Ascending aorta (tissue), 2 donors: ENCODE data around the gene SPON1. TPM values are rescaled to one million over a fixed set of nuclear protein-coding genes. Genes with fewer than 3 reads are reported as not detected.

Experiments
- DNase-seq, 2 donors: peaks; one replicate each; pipeline ENCODE4 v3.0.0-alpha.2; 2019; ENCODE audit warnings: low spot score in 2 of 2
- H3K27ac ChIP-seq, 2 donors: fragments of 200-600 bp; sonication (generic); one replicate each; pipeline ENCODE4 v1.5.1; 2016 to 2017; ENCODE audit warnings: mild to moderate bottlenecking in 1 of 2
- H3K27me3 ChIP-seq: fragments of 200-600 bp; sonication (generic); one replicate; pipeline ENCODE4 v1.5.1; 2017
- H3K36me3 ChIP-seq, 2 donors: fragments of 200-600 bp; sonication (generic); one replicate each; pipeline ENCODE4 v1.5.1; 2016
- H3K4me1 ChIP-seq, 2 donors: fragments of 200-600 bp; sonication (generic); one replicate each; pipeline ENCODE4 v1.5.1; 2016 to 2017; ENCODE audit warnings: mild to moderate bottlenecking in 1 of 2
- H3K4me3 ChIP-seq, 2 donors: fragments of 200-600 bp; sonication (generic); one replicate each; pipeline ENCODE4 v1.5.1; 2016 to 2017; ENCODE audit warnings: mild to moderate bottlenecking in 1 of 2
- H3K9me3 ChIP-seq, 2 donors: fragments of 200-600 bp; sonication (generic); one replicate each; pipeline ENCODE4 v1.5.1; 2016
- intact Hi-C: fragments of 100-400 bp; cut with DNase I; formaldehyde crosslinking; loops from one replicate; pipeline ENCODE4 v1.15.1; 2023
- total RNA-seq: library from RNA; depleted of rRNA; stranded (reverse); fragments of >200 nt; gene quantifications from one replicate; pipeline ENCODE4 v1.1.0, GENCODE V29; 2016
- TF ChIP-seq, protein P1 (sequence below), 3 experiments: fragments of 200-600 bp in 2 of 3; fragments of 450-650 bp in 1 of 3; sonication (generic) in 2 of 3; IDR thresholded peaks; one replicate each; pipeline ENCODE4 v1.5.1; 2016 to 2019; ENCODE audit warnings: antibody characterized with exemption in 3 of 3, mild to moderate bottlenecking in 1 of 3, moderate library complexity in 1 of 3

SPON1 gene
- total RNA-seq, 1 donor from 2014 or later, result 37.8 TPM

DNA sequence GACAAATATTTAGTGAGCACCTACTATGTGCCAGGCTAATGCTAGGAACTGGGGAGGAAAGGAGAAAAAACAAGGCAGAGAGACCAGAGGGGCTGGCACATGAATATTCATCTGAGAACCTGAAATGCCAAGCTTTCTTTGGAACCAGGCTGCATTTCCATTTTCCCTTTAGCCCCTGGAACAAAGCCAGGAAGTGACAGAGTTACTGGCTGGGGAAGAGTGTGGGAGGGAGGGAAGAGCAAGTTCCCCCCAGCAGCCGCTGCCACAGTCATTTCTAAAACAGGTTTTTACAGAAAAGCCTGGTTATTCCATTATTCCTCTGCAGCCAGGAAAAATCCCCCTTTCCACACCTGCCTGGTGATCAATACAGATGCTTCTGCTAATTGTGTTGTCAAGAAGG is 97.0 kb downstream of the SPON1 start:
- intact Hi-C loops, result no loop called here
- Histone ChIP-seq H3K4me3 (no peak overlapping the region), H3K27ac (no peak overlapping the region), H3K36me3 (no peaks in the 10 kb centered on the region), H3K27me3 (no peaks in the 10 kb centered on the region), H3K9me3 (no peaks in the 10 kb centered on the region), H3K4me1 (peaks cover 0 to 3% of the 10 kb centered on the region in 2 donors)
- no peak for DNase-seq
- TF ChIP-seq, protein P1, sequence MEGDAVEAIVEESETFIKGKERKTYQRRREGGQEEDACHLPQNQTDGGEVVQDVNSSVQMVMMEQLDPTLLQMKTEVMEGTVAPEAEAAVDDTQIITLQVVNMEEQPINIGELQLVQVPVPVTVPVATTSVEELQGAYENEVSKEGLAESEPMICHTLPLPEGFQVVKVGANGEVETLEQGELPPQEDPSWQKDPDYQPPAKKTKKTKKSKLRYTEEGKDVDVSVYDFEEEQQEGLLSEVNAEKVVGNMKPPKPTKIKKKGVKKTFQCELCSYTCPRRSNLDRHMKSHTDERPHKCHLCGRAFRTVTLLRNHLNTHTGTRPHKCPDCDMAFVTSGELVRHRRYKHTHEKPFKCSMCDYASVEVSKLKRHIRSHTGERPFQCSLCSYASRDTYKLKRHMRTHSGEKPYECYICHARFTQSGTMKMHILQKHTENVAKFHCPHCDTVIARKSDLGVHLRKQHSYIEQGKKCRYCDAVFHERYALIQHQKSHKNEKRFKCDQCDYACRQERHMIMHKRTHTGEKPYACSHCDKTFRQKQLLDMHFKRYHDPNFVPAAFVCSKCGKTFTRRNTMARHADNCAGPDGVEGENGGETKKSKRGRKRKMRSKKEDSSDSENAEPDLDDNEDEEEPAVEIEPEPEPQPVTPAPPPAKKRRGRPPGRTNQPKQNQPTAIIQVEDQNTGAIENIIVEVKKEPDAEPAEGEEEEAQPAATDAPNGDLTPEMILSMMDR (IDR thresholded peaks at IDR 0.05), result no peak

DNA sequence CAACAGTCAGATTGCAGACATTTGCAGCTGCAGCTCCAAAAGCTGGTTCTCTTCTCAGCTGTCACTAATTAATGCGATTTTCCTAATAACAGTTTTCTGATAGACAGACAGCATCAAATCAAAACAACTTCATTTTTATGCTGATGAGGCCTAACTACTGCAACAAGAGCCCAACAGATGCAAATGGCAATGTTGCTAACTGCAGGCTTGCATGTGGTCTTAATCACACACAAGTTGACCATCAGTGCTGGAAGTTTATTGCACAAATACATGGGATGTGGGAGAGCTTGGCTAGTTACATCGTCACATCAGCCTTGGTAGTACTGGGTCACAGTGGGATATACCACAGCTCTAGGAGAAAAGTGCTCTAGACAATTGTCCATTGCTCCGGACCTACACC is 99.2 kb downstream of the SPON1 start:
- H3K4me1 ChIP-seq, result peaks cover 0 to 3% of the 10 kb centered on the region in 2 donors
- TF ChIP-seq, protein P1 (IDR thresholded peaks at IDR 0.05), result no peak
- no peak overlapping the region for H3K27ac ChIP-seq
- H3K9me3 ChIP-seq, result no peaks in the 10 kb centered on the region
- intact Hi-C loops, result no loop called here
- H3K36me3 ChIP-seq, result no peaks in the 10 kb centered on the region
- no peak overlapping the region for H3K4me3 ChIP-seq
- no peaks in the 10 kb centered on the region for H3K27me3 ChIP-seq
- DNase-seq, result no peak

DNA sequence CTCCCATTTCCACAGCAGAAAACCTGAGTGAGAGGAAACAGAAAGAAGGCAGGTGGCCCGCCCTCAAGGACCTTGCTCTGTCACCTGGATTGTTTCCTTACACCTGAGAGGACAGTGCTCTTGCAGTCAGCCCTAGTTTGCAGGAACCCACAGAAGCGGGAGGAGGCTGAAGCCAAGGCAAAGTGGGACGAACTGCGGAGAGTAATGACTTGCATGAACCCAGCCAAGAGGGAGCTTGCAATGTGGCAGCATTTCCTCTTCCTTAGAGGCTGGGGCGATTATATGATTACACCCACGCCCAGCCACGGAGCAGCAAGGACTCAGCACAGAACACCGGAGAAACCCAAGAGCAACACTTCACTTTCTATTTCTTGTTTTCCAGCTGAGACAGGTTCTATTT is 102.6 kb downstream of the SPON1 start:
- intact Hi-C loops, result no loop called here
- TF ChIP-seq, protein P1 (IDR thresholded peaks at IDR 0.05), result no peak

DNA sequence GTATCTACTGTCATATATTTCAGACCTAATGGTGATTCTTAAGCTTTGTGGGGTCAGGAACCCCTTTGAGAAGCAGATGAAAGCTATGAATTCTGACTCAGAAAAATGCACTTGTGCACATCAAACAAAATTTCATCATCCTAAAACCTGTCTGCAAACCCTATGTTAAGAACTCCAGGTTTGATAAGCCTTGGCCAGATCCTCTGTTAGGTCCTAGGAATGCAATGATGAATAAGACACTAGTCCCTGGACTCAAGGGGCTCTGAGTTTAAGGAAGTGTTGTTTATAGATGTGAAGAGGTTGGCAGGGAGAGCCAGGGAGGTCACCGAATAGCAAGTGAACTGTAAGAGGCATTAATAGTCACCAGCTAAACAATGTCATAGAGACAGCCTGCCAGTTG is 103.2 kb downstream of the SPON1 start:
- DNase-seq, result no peak
- peak overlapping the region in 1 of 2 donors; percentile 31 for H3K27ac ChIP-seq
- H3K4me3 ChIP-seq, result peak overlapping the region in 1 of 2 donors; percentile 3
- TF ChIP-seq, protein P1 (IDR thresholded peaks at IDR 0.05), result no peak
- intact Hi-C loops, result no loop called here
- no peaks in the 10 kb centered on the region for H3K27me3 ChIP-seq
- H3K9me3 ChIP-seq, result no peaks in the 10 kb centered on the region
- H3K4me1 ChIP-seq, result no peaks in the 10 kb centered on the region
- no peaks in the 10 kb centered on the region for H3K36me3 ChIP-seq

More for the DNA sequence above, 102.6 kb downstream of the SPON1 start:
- no peaks in the 10 kb centered on the region for H3K9me3 ChIP-seq
- H3K4me3 ChIP-seq, result peak overlapping the region in 1 of 2 donors; percentile 3
- H3K27me3 ChIP-seq, result no peaks in the 10 kb centered on the region
- peak overlapping the region in 1 of 2 donors; percentile 31 for H3K27ac ChIP-seq
- no peaks in the 10 kb centered on the region for H3K36me3 ChIP-seq
- H3K4me1 ChIP-seq, result no peaks in the 10 kb centered on the region
- no peak for DNase-seq

DNA sequence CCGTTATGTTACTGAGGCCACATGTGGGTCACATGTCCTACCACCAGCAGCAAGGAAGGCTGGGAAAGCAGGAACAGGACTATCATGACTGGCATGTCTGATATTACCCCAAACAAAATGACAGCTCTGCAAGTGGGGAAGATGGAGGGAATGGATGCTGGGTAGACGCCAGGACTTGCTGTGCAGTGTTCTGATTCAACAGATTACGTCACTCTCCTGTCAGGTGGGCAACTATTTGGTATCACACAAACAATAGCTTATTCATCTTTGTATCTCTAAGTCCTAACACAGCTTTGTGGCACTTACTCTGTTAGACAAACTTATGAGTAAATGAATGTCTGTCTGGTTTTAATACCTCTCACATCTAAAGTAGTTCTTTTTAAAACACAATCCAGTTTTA is 105.2 kb downstream of the SPON1 start:
- H3K27me3 ChIP-seq, result no peaks in the 10 kb centered on the region
- H3K36me3 ChIP-seq, result no peaks in the 10 kb centered on the region
- DNase-seq, result no peak
- TF ChIP-seq, protein P1 (IDR thresholded peaks at IDR 0.05), result no peak
- no peak overlapping the region for H3K27ac ChIP-seq
- no peaks in the 10 kb centered on the region for H3K4me1 ChIP-seq
- intact Hi-C loops, result no loop called here
- H3K4me3 ChIP-seq, result no peak overlapping the region
- H3K9me3 ChIP-seq, result no peaks in the 10 kb centered on the region

DNA sequence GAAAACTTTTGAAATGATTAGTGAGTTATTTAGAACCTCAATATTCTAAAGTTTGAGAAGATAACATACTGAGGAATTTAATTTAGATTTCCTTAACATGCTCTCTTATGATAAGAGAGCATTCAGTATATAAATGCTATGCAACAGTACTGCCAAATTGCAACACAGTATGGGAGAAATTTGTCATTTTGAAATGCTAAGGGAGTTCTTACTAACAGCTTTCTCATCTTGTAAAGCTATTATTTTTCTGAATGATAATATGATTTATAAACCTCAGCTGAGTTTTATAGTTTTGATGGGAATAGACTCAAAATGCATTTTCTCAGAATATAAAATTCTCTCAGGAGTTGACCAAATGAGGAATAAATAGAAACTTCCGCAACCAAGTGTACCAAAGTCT is 108.4 kb downstream of the SPON1 start:
- Histone ChIP-seq H3K4me3 (no peak overlapping the region), H3K9me3 (no peaks in the 10 kb centered on the region), H3K27ac (no peak overlapping the region), H3K27me3 (no peaks in the 10 kb centered on the region), H3K4me1 (no peaks in the 10 kb centered on the region), H3K36me3 (no peaks in the 10 kb centered on the region)
- intact Hi-C loops, result no loop called here
- DNase-seq, result no peak
- TF ChIP-seq, protein P1 (IDR thresholded peaks at IDR 0.05), result no peak
